PC-9 (cell line): ENCODE measurements around the gene MON1A.

Source experiments
- EZH2 ChIP-seq: fragments of 200-600 bp; sonication (generic); IDR thresholded peaks from 2 replicates; pipeline ENCODE4 v1.8.0; 2017; ENCODE audit warnings: antibody characterized with exemption, low read depth
- TF ChIP-seq, protein P1 (sequence below): fragments of 200-600 bp; sonication (generic); conservative IDR thresholded peaks from 2 replicates; pipeline ENCODE4 v1.6.1; 2017; ENCODE audit warnings: mixed run types, antibody characterized with exemption, mild to moderate bottlenecking, moderate library complexity

DNA sequence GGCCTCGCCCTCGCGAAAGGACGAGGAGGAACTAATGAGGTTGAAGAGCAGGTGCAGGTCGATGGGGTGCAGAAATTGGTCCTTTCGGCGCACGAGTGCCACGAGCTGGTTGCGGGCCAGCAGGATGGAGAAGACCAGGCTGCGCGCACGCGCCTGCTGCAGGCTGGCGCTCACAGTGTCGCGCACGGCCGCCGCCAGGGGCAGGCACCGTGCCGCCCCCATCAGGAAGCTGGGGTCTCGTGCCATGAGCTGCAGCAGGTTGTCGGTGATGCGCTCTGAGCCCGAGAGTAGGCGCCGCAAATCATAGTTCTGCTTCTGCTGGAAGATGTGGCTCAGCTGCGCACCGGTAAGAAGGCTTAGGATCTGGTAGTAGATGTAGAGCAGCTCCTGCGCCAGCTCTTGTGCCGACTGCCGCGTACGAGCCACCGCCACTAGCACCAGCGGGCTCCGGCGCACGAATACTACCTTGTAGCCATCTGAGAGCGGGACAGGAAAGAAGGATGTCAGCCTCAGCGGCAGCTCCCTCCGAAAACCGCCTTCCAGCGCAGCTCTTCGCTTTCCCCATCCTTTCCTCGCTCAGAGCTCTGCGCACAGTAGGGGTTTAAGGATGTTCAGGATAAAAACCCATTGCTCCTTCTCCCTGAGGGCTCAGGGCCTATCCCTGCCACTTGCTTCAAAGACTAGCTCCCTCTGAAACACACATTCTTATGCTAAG lies 19.0 kb downstream of the MON1A start:
- TF ChIP-seq EZH2, result no peak
- TF ChIP-seq, protein P1, sequence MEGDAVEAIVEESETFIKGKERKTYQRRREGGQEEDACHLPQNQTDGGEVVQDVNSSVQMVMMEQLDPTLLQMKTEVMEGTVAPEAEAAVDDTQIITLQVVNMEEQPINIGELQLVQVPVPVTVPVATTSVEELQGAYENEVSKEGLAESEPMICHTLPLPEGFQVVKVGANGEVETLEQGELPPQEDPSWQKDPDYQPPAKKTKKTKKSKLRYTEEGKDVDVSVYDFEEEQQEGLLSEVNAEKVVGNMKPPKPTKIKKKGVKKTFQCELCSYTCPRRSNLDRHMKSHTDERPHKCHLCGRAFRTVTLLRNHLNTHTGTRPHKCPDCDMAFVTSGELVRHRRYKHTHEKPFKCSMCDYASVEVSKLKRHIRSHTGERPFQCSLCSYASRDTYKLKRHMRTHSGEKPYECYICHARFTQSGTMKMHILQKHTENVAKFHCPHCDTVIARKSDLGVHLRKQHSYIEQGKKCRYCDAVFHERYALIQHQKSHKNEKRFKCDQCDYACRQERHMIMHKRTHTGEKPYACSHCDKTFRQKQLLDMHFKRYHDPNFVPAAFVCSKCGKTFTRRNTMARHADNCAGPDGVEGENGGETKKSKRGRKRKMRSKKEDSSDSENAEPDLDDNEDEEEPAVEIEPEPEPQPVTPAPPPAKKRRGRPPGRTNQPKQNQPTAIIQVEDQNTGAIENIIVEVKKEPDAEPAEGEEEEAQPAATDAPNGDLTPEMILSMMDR, result no peak
